Superior temporal gyrus (tissue), 1 donor: ENCODE measurements around the gene RYR2.
"Not testable (repeated sequence)": the region's sequence is repeated elsewhere in the genome, so short reads cannot be mapped to it uniquely, and the experiment has no call there.

Experiments used
- DNase-seq: peaks from one replicate; pipeline ENCODE4 v3.0.0-alpha.2; 2016; ENCODE audit errors: extremely low spot score

Gene RYR2

GRCh38 chr1:237788069-237788468 is 746.1 kb downstream of the RYR2 start:
- DNase-seq, result no peak

GRCh38 chr1:237789619-237790018 is 747.6 kb downstream of the RYR2 start:
- DNase-seq, result no peak

GRCh38 chr1:237791592-237791991 is 749.6 kb downstream of the RYR2 start:
- no peak for DNase-seq

- no peak for DNase-seq
These were observed 750.2 kb downstream of the RYR2 start for GRCh38 chr1:237792149-237792548.

- no peak for DNase-seq
These were observed 750.7 kb downstream of the RYR2 start for GRCh38 chr1:237792726-237793125.

- no peak for DNase-seq
These were observed 752.1 kb downstream of the RYR2 start for GRCh38 chr1:237794071-237794470.

- DNase-seq, result no peak
These were observed 753.6 kb downstream of the RYR2 start for GRCh38 chr1:237795558-237795957.

GRCh38 chr1:237799762-237800474 is 757.9 kb downstream of the RYR2 start:
- DNase-seq, result peak; percentile 45

GRCh38 chr1:237804516-237804915 is 762.5 kb downstream of the RYR2 start:
- no peak for DNase-seq

GRCh38 chr1:237809099-237809498 is 767.1 kb downstream of the RYR2 start:
- no peak for DNase-seq

GRCh38 chr1:237811633-237812032 is 769.6 kb downstream of the RYR2 start:
- no peak for DNase-seq

GRCh38 chr1:237812061-237812460 is 770.1 kb downstream of the RYR2 start:
- DNase-seq, result no peak

- DNase-seq, result no peak
These were observed 772.4 kb downstream of the RYR2 start for GRCh38 chr1:237814319-237814924.

- DNase-seq, result no peak
These were observed 775.3 kb downstream of the RYR2 start for GRCh38 chr1:237817277-237817676.

- not testable (repeated sequence) for DNase-seq
These were observed 778.6 kb downstream of the RYR2 start for GRCh38 chr1:237820634-237821033.

GRCh38 chr1:237832858-237833257 is 790.9 kb downstream of the RYR2 start:
- DNase-seq, result no peak

- no peak for DNase-seq
These were observed 792.1 kb downstream of the RYR2 start for GRCh38 chr1:237834048-237834447.

- no peak for DNase-seq
These were observed 792.5 kb downstream of the RYR2 start for GRCh38 chr1:237834461-237834860.

- no peak for DNase-seq
These were observed 796.3 kb downstream of the RYR2 start for GRCh38 chr1:237838320-237838719.

GRCh38 chr1:237838904-237839534 is 797.0 kb downstream of the RYR2 start:
- DNase-seq, result no peak

- DNase-seq, result no peak
These were observed 799.5 kb downstream of the RYR2 start for GRCh38 chr1:237841485-237841884.

GRCh38 chr1:237843516-237843915 is 801.5 kb downstream of the RYR2 start:
- DNase-seq, result not testable (repeated sequence)

GRCh38 chr1:237851210-237851845 is 809.3 kb downstream of the RYR2 start:
- DNase-seq, result peak; percentile 82
